ENCODE measurements around the gene TBK1. TPM values are rescaled to one million over a fixed set of nuclear protein-coding genes. Genes with fewer than 3 reads are reported as not detected.

The TBK1 gene
- total RNA-seq, result 14.1 and 19.8 TPM in 2 replicates

DNA sequence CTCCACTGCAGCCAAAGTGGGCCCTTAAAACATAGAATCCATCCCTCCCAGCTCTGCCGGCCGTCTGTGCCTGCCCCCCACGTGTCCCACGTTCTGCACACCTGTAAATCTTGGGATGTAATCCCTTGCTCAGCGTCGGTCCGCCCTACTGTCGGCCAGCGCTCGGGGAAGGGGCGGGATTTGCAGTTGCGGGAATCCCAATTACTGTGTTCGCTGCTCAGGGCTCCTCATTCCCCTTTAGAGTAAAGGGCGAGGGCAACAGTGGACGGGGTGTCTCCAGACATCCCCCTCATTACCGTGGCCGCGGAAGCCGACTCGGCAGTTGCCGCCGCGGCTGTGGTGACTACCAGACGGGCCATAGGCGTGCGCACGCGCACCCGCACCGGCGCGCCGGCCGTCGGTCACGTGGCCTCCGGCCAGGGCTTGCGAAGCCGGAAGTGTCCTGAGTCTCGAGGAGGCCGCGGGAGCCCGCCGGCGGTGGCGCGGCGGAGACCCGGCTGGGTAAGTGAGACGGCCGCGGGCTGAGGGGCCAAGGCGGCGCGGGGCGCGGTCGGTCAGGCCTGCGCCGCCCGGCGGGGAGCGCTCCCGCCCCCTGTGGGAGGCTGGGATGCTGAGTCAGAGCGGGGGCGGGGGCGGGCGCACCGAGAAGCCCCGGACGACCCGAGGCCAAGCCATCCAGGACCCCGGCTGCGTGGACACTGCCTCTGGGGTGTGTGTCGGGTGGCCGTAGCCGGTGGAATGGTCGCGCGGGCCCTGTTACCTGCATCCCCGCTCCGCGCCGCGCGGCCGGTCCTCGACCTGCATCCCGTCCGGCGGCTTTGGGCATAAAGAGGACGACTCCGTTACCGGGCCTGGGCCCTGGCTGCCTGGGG is at the start of gene TBK1:
Gene TBK1, plus strand, starts transcription at position 434 of the 872 bp plus-strand sequence. CDS start 3,751 bp downstream, outside the sequence.

GRCh38 chr12:64403707-64404469 is 48.0 kb upstream of the TBK1 start, which contains the start of gene XPOT:
TSS of gene XPOT (plus strand) at chr12:64404392. CDS start at chr12:64410036, 5,644 bp downstream.

Other genes with a start within 250 kb of the TBK1 start
- gene KICS2, start 229.8 kb upstream of the TBK1 start, total RNA-seq, result 3.7 and 4.6 TPM in 2 replicates
- 1.2 and 5.8 TPM in 2 replicates for gene C12orf56, start 61.4 kb upstream of the TBK1 start, total RNA-seq
- 77.6 and 110 TPM in 2 replicates for gene XPOT, start 47.7 kb upstream of the TBK1 start, total RNA-seq
- gene RASSF3, start 158.4 kb downstream of the TBK1 start, total RNA-seq, result 17.9 and 19.8 TPM in 2 replicates

Measured in myometrial cell (primary cell).